HepG2 (cell line): ENCODE data around the gene SPRED2. TPM values are rescaled to one million over a fixed set of nuclear protein-coding genes. Genes with fewer than 3 reads are reported as not detected.
A peak's percentile ranks its signal among the peaks of the same experiment; 100 is the strongest.

Experiments
- ATAC-seq: fragments of 200-7000 bp; cut with Tn5 transposase; 3 replicates; pipeline ENCODE4 v1.9.1; 2020; ENCODE audit warnings: mild to moderate bottlenecking, moderate library complexity
- BruUV-seq: library from RNA; stranded (reverse); fragments of 400-500 nt; replicated peaks from 2 replicates; lab custom pipeline; 2021; lab: Mats Ljungman, UMichigan
- CTCF ChIA-PET: fragments of 300-600 bp; formaldehyde crosslinking; extraction: SDS; loops from one replicate; lab custom pipeline; 2021; ENCODE audit warnings: low total read pairs, inconsistent platforms, low intra/inter-chr PET ratio; lab: Yijun Ruan, JAX
- POLR2A ChIA-PET: fragments of 350-600 bp; sonication (Branson Sonifier 250); formaldehyde crosslinking; loops from one replicate; lab custom pipeline; 2020; ENCODE audit warnings: antibody characterized with exemption, inconsistent platforms; lab: Yijun Ruan, JAX
- DNase-seq: peaks from one replicate; pipeline ENCODE4 v3.0.0-alpha.2; 2015; ENCODE audit warnings: low spot score
- FAIRE-seq: peaks from 3 replicates; lab custom pipeline; 2011; peaks lifted over from hg19 to GRCh38; lab: Jason Lieb, UNC
- H2AFZ ChIP-seq: one replicate; pipeline ENCODE4 v1.6.1; 2011; ENCODE audit warnings: low read length, inconsistent platforms
- H3K27ac ChIP-seq: fragments of 300-600 bp; 3 replicates; pipeline ENCODE4 v1.8.0; 2011; ENCODE audit warnings: mixed run types, mild to moderate bottlenecking, mixed read lengths, low read length, inconsistent platforms; ENCODE audit not compliant: insufficient read depth; ENCODE audit errors: extremely low read length
- H3K27me3 ChIP-seq, 2 experiments: fragments of 200-600 bp in 1 of 2; 2 replicates in 1 of 2; 3 replicates in 1 of 2; pipeline versions ENCODE4 v1.6.0 to v1.8.0; 2011; ENCODE audit warnings: low read length in 2 of 2, mild to moderate bottlenecking in 2 of 2, moderate library complexity in 2 of 2, inconsistent platforms in 1 of 2; ENCODE audit not compliant: insufficient read depth in 2 of 2, control insufficient read depth in 1 of 2
- H3K36me3 ChIP-seq, 2 experiments: fragments of 200-600 bp in 1 of 2; replicated peaks in 1 of 2; 2 replicates in 1 of 2; 3 replicates in 1 of 2; pipeline versions ENCODE4 v1.5.1 to v1.8.0; 2011; ENCODE audit warnings: low read length in 2 of 2, inconsistent platforms in 1 of 2; ENCODE audit not compliant: insufficient read depth in 2 of 2, control insufficient read depth in 1 of 2
- H3K4me1 ChIP-seq: 2 replicates; pipeline ENCODE4 v1.5.1; 2012; ENCODE audit warnings: low read length, inconsistent platforms; ENCODE audit not compliant: insufficient read depth
- H3K4me2 ChIP-seq: 2 replicates; pipeline ENCODE4 v1.6.0; 2011; ENCODE audit warnings: low read depth, low read length, inconsistent platforms
- H3K4me3 ChIP-seq, 3 experiments: fragments of 200-600 bp in 1 of 3; sonication (generic), shearing (Covaris generic) in 1 of 3; replicated peaks in 1 of 3; 2 replicates each; pipeline ENCODE4 v1.5.1; 2011 to 2016; ENCODE audit warnings: low read length in 3 of 3, inconsistent platforms in 2 of 3, low read depth in 2 of 3, mild to moderate bottlenecking in 2 of 3, control low read depth in 1 of 3, mixed read lengths in 1 of 3; ENCODE audit not compliant: insufficient read depth in 1 of 3
- H3K79me2 ChIP-seq: one replicate; pipeline ENCODE4 v1.6.1; 2011; ENCODE audit warnings: low read length, inconsistent platforms; ENCODE audit not compliant: insufficient read depth
- H3K9ac ChIP-seq: 2 replicates; pipeline ENCODE4 v1.6.0; 2011; ENCODE audit warnings: mild to moderate bottlenecking, low read depth, low read length, inconsistent platforms; ENCODE audit not compliant: insufficient read depth
- H3K9me3 ChIP-seq: 2 replicates; pipeline ENCODE4 v1.5.1; 2012; ENCODE audit warnings: mild to moderate bottlenecking, low read length
- H4K20me1 ChIP-seq: 2 replicates; pipeline ENCODE4 v1.6.0; 2011; ENCODE audit warnings: inconsistent platforms, mild to moderate bottlenecking, low read length, moderate library complexity; ENCODE audit not compliant: insufficient read depth
- FOSL2 ChIP-seq: sonication (generic); formaldehyde crosslinking; IDR thresholded peaks from 2 replicates; pipeline ENCODE4 v1.4.0; 2020; ENCODE audit warnings: missing genetic modification reagents
- HCFC1 ChIP-seq: fragments of 150-350 bp; IDR thresholded peaks from 2 replicates; pipeline ENCODE4 v1.6.1; 2014; ENCODE audit warnings: low read depth, low read length
- KDM2A ChIP-seq: sonication (generic); formaldehyde crosslinking; IDR thresholded peaks from 2 replicates; pipeline ENCODE4 v1.4.0; 2020; ENCODE audit warnings: low read depth, missing genetic modification reagents, borderline replicate concordance
- MXD3 ChIP-seq: IDR thresholded peaks from 2 replicates; pipeline ENCODE4 v1.6.1; 2016; ENCODE audit warnings: mild to moderate bottlenecking, missing biosample characterization, missing genetic modification reagents
- SAP130 ChIP-seq: IDR thresholded peaks from 2 replicates; pipeline ENCODE4 v1.6.1; 2016; ENCODE audit warnings: low read depth
- ZNF124 ChIP-seq: sonication (generic); formaldehyde crosslinking; IDR thresholded peaks from 2 replicates; pipeline ENCODE4 v1.4.0; 2020; ENCODE audit warnings: missing genetic modification reagents
- WGBS: methylation state at CpG from one replicate; pipeline ENCODE4 v1.1.6; 2017; ENCODE audit warnings: low lambda C conversion rate; 5-methylcytosine and 5-hydroxymethylcytosine counted together
- in situ Hi-C: cut with HindIII; loops from 2 replicates; pipeline ENCODE4 v1.10.0; 2017; ENCODE audit warnings: low pct_unique_long_range_greater_than_20kb; ENCODE audit not compliant: extremely low pct_ligation_motif_present
- intact Hi-C: fragments of 100-400 bp; cut with micrococcal nuclease; formaldehyde crosslinking; loops from one replicate; pipeline ENCODE4 v1.10.0; 2022; ENCODE audit not compliant: unreplicated experiment
- polyA plus RNA-seq, 8 experiments: library from polyadenylated mRNA; depleted of rRNA in 3 of 8; stranded (reverse) in 7 of 8; unstranded in 1 of 8; fragments of >200 nt; fragmentation: Illumina TruSeq in 4 of 8; extraction: Trizol in 4 of 8; gene quantifications; 2 replicates each; pipeline versions ENCODE4 v1.2.1 to v1.2.3, GENCODE V29; 2011 to 2016; ENCODE audit warnings: low read depth in 4 of 8, missing spikeins in 1 of 8, mixed read lengths in 1 of 8; ENCODE audit not compliant: insufficient read depth in 1 of 8
- total RNA-seq, 5 experiments: library from RNA; depleted of rRNA; stranded (reverse); fragments of >200 nt; fragmentation: Illumina TruSeq; extraction: Trizol; gene quantifications; 2 replicates each; pipeline ENCODE4 v1.2.3, GENCODE V29; 2016; ENCODE audit warnings: low read depth in 1 of 5
- TF ChIP-seq, protein P1 (sequence below): IDR thresholded peaks from 2 replicates; pipeline ENCODE4 v1.6.1; 2016
- TF ChIP-seq, protein P2 (sequence below): IDR thresholded peaks from 2 replicates; pipeline ENCODE4 v1.6.1; 2018; ENCODE audit warnings: missing genetic modification reagents

SPRED2 gene
- total and polyA plus RNA-seq, 2 of the 13 experiments (the other 11 are each of a cell fraction or from before 2014, with no cell fraction given), result 13.0 to 37.0 TPM

DNA sequence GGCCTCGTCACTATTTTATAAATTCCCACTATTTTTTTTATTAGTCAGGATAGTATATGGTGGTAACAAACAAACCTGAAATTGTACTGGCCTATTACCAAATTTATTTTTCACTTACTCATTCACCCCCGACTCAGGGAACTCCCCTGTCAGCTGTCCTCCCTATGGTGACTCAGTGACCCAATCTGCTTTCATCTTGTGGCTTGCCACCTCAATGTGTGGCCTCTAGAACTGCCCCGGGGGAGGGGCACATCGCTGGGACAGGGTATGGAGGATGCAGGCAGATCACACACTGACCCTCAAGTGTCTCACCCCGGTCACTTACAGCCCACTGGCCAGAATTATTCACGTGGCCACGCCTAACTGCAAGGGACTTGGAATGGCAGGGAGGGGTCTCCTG, 133.2 kb downstream of the SPRED2 start:
- Histone ChIP-seq H3K9ac (0 out of 2 replicates have a peak overlapping the region, but pooled peaks have one; percentile 45), H3K4me2 (peak overlapping the region; percentile 99), H3K79me2 (no peaks in the 10 kb centered on the region), H4K20me1 (no peaks in the 10 kb centered on the region), H3K4me3 (peak overlapping the region in 2 of 3 experiments; percentile 58 to 68; a peak in 3 of 6 replicates), H3K9me3 (no peaks in the 10 kb centered on the region), H3K4me1 (peaks cover 63% of the 10 kb centered on the region), H3K36me3 (no peaks in the 10 kb centered on the region), H2AFZ (no peak overlapping the region), H3K27me3 (no peaks in the 10 kb centered on the region), H3K27ac (no peak overlapping the region)
- DNase-seq, result no peak
- WGBS, result 17% methylated on average over 7 of the region's 7 CpGs
- ChIA-PET CTCF (no interaction called here), POLR2A (interaction anchor here (1.0 to 3.2 kb wide), 4 partner anchors 72 to 137 kb away, joined by 3 to 31 read pairs (median 14); partner anchors contain the start of gene SPRED2)
- in situ Hi-C loops, result no loop called here
- FAIRE-seq, result no peak
- TF ChIP-seq, protein P1, sequence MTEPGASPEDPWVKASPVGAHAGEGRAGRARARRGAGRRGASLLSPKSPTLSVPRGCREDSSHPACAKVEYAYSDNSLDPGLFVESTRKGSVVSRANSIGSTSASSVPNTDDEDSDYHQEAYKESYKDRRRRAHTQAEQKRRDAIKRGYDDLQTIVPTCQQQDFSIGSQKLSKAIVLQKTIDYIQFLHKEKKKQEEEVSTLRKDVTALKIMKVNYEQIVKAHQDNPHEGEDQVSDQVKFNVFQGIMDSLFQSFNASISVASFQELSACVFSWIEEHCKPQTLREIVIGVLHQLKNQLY, result no peak
- peak; percentile 26; the same call in 1 of the 2 replicates for TF ChIP-seq SAP130
- TF ChIP-seq ZNF124 (CRISPR knock-in tag), result no peak
- TF ChIP-seq, protein P2, sequence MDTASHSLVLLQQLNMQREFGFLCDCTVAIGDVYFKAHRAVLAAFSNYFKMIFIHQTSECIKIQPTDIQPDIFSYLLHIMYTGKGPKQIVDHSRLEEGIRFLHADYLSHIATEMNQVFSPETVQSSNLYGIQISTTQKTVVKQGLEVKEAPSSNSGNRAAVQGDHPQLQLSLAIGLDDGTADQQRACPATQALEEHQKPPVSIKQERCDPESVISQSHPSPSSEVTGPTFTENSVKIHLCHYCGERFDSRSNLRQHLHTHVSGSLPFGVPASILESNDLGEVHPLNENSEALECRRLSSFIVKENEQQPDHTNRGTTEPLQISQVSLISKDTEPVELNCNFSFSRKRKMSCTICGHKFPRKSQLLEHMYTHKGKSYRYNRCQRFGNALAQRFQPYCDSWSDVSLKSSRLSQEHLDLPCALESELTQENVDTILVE (CRISPR knock-in tag), result 0 out of 2 replicates have a peak, but pooled peaks have one; percentile 12
- peak; percentile 33; the same call in 1 of the 2 replicates for TF ChIP-seq MXD3 (CRISPR knock-in tag)
- TF ChIP-seq HCFC1, result no peak
- 0 out of 2 replicates have a peak, but pooled peaks have one; percentile 32 for TF ChIP-seq KDM2A (CRISPR knock-in tag)
- peak; percentile 71 for TF ChIP-seq FOSL2 (CRISPR knock-in tag)
- intact Hi-C loops, result no loop called here
- ATAC-seq, result no peak
- no TSS peak for BruUV-seq
